HG02943 (cell line): ENCODE data around the gene FAM114A1.
"Not testable (repeated sequence)": the region's sequence is repeated elsewhere in the genome, so short reads cannot be mapped to it uniquely, and the experiment has no call there.

ENCODE experiments used
- ATAC-seq: cut with Tn5 transposase; IDR thresholded peaks from one replicate; pipeline ENCODE4 v1.9.1; 2021; ENCODE audit warnings: mild to moderate bottlenecking, low read depth, moderate library complexity; ENCODE audit not compliant: unreplicated experiment

The FAM114A1 gene

DNA sequence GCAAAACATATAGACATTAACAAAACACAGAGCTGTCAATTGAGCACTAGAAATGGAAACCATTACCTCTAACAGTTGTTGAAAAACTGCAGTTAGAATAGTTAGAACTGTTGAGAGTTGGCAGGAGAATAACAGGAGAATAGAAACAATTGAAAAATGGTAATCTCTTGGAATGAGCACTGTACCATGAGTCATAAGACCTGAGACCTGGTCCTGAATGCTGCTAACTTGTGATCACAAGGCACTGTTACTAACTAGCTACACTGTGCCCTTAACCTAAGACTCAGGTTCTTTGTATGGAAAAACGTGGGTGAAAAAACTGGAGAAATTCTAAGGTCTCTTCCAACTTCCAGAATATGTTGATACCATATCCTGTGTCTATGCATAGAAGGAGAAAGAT is 29.3 kb downstream of the FAM114A1 start:
- no peak for ATAC-seq

DNA sequence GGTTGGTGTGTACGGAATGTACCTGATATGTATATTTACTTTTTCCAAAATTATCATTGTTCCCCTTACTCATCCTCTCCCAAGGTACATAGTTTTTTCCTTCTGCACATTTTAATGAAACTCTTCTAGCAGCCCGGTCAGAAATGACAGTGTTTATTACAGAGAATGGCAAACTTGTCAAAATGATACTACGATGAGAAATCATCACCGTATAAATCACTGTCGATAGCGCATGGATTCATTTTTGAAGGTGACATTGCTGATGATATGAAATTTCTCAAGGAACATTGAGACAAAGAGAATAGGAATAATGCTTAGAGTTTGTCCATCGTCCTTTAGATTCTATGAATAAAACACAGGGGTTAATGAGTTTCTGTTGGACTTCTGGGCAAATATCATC is 30.6 kb downstream of the FAM114A1 start:
- ATAC-seq: no peak

DNA sequence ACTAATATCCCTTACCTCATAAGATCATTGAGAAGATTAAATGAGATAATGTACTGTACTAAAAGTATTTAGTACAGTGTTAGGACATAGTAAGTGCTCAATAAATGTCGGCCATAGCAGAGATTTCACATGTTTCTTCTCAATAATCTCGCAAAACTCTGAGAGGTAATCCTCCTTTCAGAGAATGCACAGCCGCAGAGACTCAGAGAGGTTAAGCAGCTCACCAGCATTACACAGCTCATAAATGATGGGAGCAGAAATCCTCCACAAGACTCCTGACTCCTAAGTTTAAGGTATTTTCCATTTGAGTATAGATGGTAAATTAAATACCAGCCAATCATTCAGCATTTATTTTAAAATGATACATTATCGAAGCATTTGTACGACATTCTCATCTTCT is 34.6 kb downstream of the FAM114A1 start:
- ATAC-seq: no peak

DNA sequence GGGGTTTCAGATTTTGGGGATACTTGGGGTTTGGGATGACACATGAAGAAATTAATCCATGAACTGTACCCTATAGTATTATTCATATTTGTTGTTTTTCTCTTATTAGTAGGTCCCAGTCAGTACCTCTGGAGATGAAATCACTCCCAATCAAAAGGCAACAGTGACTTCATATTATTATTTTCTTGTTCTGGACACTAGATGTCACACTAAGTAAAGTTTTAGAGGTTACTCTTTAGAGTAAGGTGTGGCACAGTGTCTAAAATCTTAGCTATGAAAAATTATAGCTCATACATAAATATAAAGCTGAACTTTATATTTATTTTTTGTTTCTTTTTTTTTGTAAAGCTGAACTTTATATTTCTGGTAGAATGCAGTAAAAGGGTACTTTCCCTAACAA is 35.1 kb downstream of the FAM114A1 start:
- ATAC-seq: no peak

DNA sequence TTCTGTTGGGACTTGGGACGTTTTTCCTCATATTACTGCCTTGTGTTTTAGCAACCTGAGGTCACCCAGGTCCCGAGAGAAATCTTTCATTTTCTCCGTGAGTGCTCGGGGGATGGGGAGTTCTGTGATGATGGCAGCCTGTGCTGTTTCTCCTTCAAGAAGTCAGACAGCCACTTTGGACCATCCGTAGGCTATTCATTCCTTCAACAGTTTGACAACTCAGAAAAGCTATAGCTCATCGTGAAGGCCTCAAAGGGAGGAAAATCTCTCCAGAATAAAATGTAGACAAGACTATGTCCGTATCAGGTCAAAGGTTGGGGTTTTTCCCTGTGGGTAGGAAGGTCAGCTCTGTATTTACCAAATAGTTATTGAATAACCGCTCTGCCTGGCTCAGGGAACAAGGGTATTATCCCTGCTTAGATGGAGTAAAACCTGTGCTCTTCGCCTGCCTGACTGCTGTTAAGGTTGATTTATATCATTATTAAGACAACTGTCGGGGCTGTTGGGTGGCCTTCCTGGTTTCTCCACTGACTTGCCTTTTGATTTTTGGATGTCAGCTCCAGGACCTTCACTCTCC is 36.6 kb downstream of the FAM114A1 start:
- ATAC-seq: no peak

DNA sequence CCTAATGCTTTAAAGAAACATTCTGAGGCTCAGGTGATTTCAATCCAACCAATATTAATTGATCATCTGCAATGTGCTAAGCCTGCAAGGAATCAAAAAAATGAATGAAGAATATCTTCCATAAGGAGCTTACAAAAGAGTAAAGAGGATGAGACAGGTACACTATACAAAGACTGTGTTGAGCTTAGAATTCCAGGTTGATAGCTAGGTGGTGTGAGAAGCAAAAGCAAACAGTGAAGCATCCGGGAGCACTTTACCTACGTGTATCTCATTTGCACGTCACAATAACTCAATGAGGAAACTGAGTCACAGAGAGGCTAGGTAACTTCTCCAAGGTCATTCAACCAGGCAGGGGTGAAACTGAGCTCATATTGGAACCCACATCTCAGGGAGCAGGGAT is 37.1 kb downstream of the FAM114A1 start:
- no peak for ATAC-seq

DNA sequence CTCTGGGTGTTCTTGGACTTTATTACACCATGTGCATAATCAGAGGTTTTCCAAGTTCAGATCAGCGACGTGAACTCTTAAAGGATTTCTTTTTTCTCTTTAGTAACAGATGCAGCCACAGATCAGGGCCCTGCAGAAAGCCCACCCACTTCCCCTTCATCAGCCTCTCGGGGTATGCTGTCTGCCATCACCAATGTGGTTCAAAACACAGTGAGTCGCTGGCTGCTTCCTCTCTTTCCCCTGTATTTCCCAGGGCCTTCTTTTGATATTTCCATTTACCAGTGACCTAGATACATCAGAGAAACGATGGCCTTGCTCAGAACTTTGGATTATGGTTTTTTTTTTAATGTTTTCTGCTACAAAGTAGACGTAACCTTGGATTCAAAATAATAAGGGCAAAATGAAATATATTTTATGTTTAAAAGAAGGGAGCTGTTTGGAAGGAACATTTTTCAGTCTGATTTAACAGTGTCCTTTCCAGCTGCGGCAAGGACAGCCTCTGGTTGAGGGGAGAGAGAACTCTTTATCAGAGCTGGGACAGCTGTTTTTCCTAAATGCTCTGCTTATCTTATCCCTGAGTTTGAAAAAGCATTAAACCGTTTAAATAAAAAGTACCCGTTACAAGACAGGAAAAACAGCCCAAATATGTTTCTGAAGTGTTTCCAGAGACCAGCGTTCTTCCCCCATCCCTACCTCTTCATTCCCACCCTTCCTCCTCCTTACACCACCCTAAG is 38.2 kb downstream of the FAM114A1 start:
- no peak for ATAC-seq

DNA sequence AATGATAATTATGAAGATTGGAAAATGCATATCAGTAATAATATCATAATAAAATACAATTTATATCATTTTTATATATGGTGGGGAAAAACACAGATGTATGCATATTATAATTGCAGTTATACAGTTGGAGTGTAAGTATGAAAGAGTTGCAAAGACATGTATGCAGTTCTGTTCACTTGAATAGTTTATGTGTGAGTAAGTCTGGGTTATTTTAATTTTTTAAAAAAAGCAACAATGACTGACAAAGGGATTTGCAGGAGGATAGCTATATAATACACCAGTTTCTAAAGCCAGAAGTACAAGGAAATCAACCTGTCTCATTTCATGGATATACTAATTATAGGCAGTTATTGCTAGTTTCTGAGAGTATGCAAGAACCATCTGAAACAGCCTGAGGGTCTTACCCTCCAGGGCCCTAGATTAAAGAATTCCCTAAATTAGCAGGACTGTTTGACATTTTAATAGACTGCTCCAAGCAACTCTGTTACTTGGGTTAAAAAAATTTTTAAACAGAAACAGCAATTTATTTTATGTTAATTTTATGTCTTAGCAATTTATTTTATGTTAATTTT is 40.2 kb downstream of the FAM114A1 start:
- ATAC-seq: no peak

DNA sequence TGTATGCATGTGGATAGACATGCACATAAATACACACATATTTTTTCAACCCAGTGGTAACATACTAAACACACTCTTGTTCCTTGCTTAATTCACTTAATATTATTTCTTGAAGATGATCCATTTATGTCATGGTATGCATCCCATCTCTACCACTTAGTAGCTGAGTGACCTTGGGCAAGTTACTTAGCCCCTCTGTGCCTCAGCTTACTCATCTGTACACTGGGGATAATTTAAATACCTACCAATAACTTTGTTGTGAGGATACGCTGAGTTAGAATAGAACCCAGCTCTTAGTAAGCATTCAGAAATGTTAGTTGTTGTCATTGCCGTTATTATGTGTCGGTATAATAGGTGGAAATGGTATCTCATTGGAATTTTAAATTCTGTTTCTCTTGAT is 41.4 kb downstream of the FAM114A1 start:
- ATAC-seq: no peak

DNA sequence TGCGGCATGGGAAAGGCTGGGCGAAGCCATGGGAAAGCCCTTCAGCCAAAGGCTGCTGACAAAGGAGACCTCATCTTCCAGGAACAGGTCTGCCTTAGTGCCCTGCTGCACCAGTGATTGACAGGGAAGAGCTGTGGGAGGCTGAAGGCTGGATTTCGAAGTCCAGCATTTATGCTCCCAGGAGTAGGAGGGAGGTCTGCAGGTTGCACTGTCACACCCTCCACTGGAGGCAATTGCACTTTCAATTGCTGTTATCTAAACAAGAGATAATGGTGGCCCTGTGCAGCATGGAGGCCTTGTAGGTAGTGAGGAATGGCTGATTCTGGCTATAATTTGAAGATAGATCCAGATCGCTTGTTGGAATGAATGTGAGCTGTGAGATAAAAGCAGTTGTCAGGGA is 43.7 kb downstream of the FAM114A1 start:
- ATAC-seq: no peak

DNA sequence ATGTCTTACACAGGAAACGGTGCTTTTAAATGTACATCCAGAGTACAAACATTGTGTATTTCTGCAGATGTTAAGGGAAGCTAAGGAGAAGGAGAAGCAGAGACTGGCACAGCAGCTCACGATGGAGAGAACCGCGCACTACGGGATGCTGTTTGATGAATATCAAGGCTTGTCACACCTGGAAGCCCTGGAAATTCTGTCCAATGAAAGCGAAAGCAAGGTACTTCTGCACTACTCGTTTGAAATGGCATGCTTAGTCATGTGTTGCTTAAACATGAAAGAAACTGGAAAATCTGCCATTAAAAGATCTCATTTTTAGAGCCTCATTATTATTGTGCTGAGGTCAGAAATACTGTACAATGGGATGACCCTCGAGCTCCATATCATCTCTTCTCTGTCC is 47.2 kb downstream of the FAM114A1 start:
- no peak for ATAC-seq

DNA sequence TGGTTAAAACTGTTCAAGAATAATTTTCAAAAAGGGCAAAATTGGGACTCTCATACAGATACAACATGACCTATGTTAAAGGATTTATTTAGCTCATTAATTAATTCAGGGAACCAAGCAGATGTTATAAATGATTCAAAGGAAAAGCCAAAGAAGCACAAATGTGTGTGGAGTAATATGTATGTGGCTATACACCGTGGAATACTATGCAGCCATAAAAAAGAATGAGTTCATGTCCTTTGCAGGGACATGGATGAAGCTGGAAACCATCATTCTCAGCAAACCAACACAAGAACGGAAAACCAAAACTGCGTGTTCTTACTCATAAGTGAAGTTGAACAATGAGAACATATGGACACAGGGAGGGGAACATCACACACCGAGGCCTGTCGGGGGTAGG is 48.7 kb downstream of the FAM114A1 start:
- not testable (repeated sequence) for ATAC-seq

DNA sequence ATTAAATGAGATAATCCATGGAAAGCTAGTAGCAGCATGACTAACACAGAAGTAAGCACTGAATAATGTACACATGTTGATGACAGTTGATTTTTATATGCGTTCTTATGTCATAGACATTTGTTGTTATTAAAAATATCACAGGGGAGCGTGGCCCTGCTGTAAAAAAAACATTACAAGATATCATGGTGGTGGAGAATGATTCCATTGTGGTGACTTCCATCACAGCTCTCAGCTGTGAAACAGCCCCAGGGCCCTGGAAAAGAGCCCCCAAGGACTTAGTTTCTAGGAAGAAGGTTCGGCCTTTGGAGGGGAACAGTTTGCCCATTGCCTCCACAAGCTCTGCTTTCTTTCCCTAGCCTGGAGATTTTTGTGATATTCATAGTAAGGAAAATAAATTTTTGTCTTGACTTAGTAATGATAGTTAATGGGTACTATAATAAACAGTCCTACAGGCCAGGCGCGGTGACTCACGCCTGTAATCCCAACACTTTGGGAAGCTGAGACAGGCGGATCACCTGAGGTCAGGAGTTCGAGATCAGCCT is 49.9 kb downstream of the FAM114A1 start:
- no peak for ATAC-seq

DNA sequence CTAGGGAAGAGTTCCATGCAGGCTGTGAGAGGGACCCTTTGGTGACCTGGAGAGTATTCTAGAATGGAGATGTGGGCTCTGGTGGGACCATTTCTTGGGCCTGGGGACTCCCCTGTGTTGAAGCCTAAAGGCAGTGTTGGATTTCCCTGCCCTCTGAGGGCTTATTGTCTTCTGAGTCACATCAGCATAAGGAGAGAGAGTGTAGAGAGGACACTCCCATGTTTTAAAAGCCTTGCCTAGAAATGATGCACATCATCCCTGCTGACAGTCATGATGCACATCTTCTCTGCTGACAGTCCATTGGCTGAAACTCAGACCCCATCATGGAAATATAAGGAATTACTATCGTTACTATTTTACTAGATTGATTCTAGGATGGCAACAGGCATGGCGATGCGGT is 51.9 kb downstream of the FAM114A1 start:
- ATAC-seq: no peak

DNA sequence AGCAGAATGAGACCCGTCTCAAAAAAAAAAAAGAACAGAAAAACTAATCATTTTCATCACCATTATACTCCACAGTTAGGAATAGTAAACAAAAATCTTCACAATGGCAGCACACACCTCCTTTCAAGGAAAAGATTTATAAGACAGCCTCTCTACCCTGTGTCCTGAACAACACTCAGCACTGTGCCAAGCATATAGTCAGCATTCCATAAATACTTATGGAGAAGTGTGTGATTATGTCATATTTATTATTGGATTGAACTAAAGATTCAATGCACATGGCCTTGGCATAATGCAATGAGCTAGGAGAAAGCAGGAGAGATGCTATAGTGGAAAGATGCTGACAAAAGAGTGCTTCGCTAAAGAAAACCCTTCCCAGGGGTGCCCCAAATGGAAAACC is 52.6 kb downstream of the FAM114A1 start:
- ATAC-seq: no peak

DNA sequence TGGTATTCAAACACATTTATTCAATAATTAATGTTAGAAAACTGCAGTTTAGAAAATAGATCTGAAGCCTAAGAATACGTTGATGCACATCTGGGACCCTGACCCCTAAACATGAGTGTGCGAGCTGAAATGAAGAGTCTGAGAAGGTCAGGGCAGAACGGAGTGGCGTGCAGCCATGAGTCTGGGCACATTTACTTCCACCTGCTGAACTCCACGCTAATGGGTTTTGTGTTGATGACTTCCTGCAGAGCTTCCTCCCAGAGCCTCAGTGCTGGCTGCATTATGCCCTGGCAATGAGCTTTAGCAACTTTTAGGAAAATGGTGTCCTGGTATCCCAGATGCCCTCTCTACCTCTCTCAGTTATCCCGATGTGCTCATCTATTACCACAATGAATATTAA is 53.1 kb downstream of the FAM114A1 start:
- no peak for ATAC-seq

DNA sequence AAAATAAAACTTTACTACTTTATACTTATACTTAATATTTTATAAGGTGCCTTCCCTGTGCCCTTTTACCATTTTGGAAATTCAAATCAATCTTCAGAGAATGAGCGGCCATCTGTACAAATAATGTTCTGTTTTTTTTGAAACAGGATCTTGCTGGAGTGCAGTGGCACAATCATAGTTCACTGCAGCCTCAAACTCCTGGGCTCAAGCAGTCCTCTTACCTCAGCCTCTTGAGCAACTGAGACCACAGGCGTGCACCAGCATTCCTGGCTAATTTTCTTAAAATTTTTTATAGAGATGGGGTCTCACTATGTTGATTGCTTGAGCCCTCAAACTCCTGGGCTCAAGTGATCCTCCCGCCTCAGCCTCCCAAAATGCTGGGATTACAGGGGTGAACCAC is 53.5 kb downstream of the FAM114A1 start:
- no peak for ATAC-seq

DNA sequence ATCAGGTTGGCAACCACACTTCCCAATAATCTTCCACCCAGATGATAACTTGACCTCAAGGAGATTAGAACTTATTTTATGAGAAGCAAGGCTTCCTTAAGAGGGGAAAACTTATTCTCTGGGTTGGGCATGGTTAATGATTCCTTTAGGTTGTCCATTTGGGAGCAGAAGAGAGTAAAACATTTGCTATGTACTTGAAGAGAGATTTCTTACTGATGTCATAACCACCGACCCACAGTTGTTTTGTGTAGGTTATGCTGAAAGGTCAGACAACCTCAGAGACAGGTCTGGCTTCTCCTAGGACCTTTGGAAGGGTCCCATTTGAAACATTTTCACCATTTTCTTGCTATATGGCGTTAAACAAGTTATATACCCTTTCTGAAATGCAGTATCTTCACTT is 56.1 kb downstream of the FAM114A1 start:
- no peak for ATAC-seq

DNA sequence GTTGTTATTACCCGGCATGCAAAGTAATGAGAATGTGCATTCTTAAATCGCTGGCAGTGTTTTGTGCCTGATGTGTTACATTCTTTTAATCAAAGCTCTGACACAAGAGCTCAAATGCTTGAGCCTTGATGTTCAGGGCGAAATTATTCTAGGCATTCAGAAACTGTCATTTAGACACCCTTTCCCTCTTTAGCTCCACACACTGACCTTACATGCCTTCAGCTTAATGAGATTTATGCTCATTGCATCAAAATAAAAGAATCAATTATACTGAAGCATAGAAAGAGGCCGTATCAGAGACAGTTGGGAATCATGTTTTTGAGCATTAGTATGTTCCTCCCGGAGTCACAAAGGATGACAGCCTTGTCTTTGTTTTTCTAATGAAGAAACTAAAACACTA is 56.7 kb downstream of the FAM114A1 start:
- ATAC-seq: no peak

DNA sequence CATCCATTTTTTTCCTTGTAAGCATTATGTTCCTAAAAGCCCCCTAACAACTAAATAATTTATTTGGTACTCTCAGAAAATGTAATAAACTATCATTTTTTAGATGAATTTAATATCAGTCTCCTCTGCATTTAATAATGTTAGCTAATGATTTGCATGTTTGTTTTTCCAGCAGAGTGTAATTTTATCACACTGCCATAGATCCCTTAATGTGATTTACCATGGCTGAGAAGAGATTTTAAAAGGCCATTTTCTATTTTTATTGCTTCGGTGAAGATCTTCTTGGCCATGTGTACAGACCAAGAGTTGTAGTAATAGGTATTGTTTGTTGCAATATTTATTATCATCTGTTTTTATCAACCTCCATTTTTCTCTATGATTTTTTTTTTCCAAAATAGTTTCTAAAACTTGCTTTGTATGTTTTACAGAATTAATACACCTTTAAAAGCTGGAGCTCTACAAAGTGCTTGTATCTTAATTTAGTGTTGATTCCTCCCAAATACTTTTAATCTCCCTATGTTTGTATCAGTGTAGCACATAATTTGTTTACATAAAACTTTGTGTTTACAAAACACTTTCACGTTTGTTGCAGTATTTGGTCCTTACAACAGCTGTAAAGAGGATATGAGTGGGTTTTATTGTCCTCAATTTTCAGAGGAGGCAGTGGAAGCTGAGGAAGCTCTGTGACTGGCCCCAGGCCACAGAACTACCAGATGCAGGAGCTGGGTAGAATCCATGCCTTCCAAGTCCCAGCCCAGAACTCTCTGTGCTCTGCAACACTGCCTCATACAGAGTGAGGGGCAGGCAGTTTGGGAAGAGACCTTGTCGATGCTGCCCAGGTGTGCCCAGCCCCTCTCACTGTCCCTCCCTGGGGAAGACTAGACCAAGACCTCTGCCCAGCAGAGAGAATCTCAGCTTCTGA is 58.1 kb downstream of the FAM114A1 start:
- ATAC-seq: no peak

DNA sequence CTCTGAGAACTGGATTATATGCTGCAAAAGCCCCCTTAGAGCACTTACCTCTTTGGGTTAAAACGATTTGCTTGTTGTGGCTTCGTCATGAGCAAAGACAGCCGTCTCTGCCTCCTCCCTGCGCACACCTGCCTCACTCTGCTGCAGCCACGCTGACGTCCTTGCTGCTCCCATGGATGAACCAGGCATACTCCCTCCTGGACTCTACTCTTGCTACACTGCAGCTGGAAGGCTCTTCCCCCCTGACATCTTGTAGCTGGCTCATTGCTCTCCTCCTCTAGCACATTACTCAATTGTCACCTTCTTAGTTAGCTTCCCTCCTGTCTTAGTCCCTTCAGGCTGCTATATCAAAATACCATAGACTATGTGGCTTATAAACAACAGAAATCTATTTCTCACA is 59.3 kb downstream of the FAM114A1 start:
- no peak for ATAC-seq
